GM20000 (cell line): Measurements from ENCODE around the gene ANKRD9.
"Not testable (repeated sequence)": the region's sequence is repeated elsewhere in the genome, so short reads cannot be mapped to it uniquely, and the experiment has no call there.

Source experiments
- DNase-seq: peaks from one replicate; pipeline ENCODE4 v3.0.0; 2012; ENCODE audit warnings: low spot score
- CTCF ChIP-seq: IDR thresholded peaks from 2 replicates; pipeline ENCODE4 v1.5.1; 2012; ENCODE audit warnings: mild to moderate bottlenecking, control low read depth; ENCODE audit errors: extremely low read depth, missing control alignments

ANKRD9 gene

GRCh38 chr14:102525929-102526497 is 16.4 kb upstream of the ANKRD9 start:
- no peak for TF ChIP-seq CTCF
- no peak for DNase-seq

- DNase-seq = no peak
- TF ChIP-seq CTCF = no peak
Observed at GRCh38 chr14:102525219-102525928, 15.8 kb upstream of the ANKRD9 start.

GRCh38 chr14:102524451-102525218 is 15.1 kb upstream of the ANKRD9 start:
- peak; percentile 98 for DNase-seq
- TF ChIP-seq CTCF = peak; percentile 97

- no peak for TF ChIP-seq CTCF
- DNase-seq = no peak
Observed at GRCh38 chr14:102523569-102524450, 14.2 kb upstream of the ANKRD9 start.

- no peak for DNase-seq
- no peak for TF ChIP-seq CTCF
Observed at GRCh38 chr14:102523200-102523568, 13.6 kb upstream of the ANKRD9 start.

GRCh38 chr14:102519709-102520108 is 10.1 kb upstream of the ANKRD9 start:
- not testable (repeated sequence) for DNase-seq

- peak; percentile 21 for DNase-seq
- TF ChIP-seq CTCF = no peak
Observed at GRCh38 chr14:102518063-102518648, 8.6 kb upstream of the ANKRD9 start.
